ENCODE data around the gene LRP1B.

DNA sequence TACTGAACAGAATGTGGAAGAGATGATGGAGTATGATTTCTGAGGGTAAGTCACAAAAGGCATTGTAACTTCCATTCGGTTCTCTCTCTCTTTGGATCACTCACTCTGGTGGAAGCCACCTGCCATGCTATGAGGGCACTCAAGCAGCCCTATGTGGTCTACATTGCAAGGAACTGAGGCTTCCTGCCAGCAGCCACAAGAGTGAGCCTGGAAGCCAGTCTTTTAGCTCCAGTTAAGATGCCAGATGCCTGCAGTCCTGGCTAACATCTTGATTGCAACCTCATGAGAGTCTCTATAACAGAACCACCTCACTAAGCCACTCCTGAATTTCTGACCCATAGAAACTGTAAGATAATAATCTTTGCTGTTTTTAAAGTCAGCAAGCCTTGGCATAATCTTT is 935.7 kb downstream of the LRP1B start:
- TF ChIP-seq, protein P1, sequence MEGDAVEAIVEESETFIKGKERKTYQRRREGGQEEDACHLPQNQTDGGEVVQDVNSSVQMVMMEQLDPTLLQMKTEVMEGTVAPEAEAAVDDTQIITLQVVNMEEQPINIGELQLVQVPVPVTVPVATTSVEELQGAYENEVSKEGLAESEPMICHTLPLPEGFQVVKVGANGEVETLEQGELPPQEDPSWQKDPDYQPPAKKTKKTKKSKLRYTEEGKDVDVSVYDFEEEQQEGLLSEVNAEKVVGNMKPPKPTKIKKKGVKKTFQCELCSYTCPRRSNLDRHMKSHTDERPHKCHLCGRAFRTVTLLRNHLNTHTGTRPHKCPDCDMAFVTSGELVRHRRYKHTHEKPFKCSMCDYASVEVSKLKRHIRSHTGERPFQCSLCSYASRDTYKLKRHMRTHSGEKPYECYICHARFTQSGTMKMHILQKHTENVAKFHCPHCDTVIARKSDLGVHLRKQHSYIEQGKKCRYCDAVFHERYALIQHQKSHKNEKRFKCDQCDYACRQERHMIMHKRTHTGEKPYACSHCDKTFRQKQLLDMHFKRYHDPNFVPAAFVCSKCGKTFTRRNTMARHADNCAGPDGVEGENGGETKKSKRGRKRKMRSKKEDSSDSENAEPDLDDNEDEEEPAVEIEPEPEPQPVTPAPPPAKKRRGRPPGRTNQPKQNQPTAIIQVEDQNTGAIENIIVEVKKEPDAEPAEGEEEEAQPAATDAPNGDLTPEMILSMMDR (conservative IDR thresholded peaks at IDR 0.05; ENCODE audit: low read length): no peak
- no peak for TF ChIP-seq EZH2phosphoT487 (IDR thresholded peaks at IDR 0.05; ENCODE audit: borderline replicate concordance)
